ENCODE data around the gene PCDHGB4. TPM values are rescaled to one million over a fixed set of nuclear protein-coding genes. Genes with fewer than 3 reads are reported as not detected.
"Not testable (repeated sequence)": the region's sequence is repeated elsewhere in the genome, so short reads cannot be mapped to it uniquely, and the experiment has no call there.

The PCDHGB4 gene
- total RNA-seq, 1 donor from 2014 or later = 2.2 TPM

- DNase-seq (ENCODE audit: low read depth) = no peak
Observed at GRCh38 chr5:141422742-141423291, 35.3 kb downstream of the PCDHGB4 start.

GRCh38 chr5:141427783-141428426 is 40.4 kb downstream of the PCDHGB4 start:
- no peak for DNase-seq (ENCODE audit: low read depth)

- peak; percentile 54 for DNase-seq (ENCODE audit: low read depth)
Observed at GRCh38 chr5:141430332-141431113, 43.0 kb downstream of the PCDHGB4 start, which contains the start of gene PCDHGA12. TSS of gene PCDHGA12 (plus strand) at chr5:141430507. CDS start at chr5:141430760, 253 bp downstream.

- no peak for DNase-seq (ENCODE audit: low read depth)
Observed at GRCh38 chr5:141431286-141431685, 43.8 kb downstream of the PCDHGB4 start.

GRCh38 chr5:141432308-141432707 is 44.8 kb downstream of the PCDHGB4 start:
- DNase-seq (ENCODE audit: low read depth) = not testable (repeated sequence)

GRCh38 chr5:141432726-141433125 is 45.2 kb downstream of the PCDHGB4 start:
- DNase-seq (ENCODE audit: low read depth) = not testable (repeated sequence)

GRCh38 chr5:141434006-141434405 is 46.5 kb downstream of the PCDHGB4 start:
- DNase-seq (ENCODE audit: low read depth) = no peak

- no peak for DNase-seq (ENCODE audit: low read depth)
Observed at GRCh38 chr5:141437221-141437620, 49.7 kb downstream of the PCDHGB4 start.

GRCh38 chr5:141439411-141440141 is 52.1 kb downstream of the PCDHGB4 start:
- peak; percentile 26 for DNase-seq (ENCODE audit: low read depth)

Other genes with a start within 250 kb of the PCDHGB4 start
- 1.5 and 2.3 TPM in 2 replicates for gene PCDHB6, start 237.6 kb upstream of the PCDHGB4 start, total RNA-seq
- 5.1 and 6.6 TPM in 2 replicates for gene PCDHB7, start 215.1 kb upstream of the PCDHGB4 start, total RNA-seq
- gene PCDHB8, start 209.9 kb upstream of the PCDHGB4 start, total RNA-seq = 9.5 and 10.4 TPM in 2 replicates
- gene PCDHB16, start 205.3 kb upstream of the PCDHGB4 start, total RNA-seq = 13.5 and 14.7 TPM in 2 replicates
- gene PCDHB9, start 200.5 kb upstream of the PCDHGB4 start, total RNA-seq = 6.8 TPM in 2 replicates
- gene PCDHB10, start 195.3 kb upstream of the PCDHGB4 start, total RNA-seq = 6.7 and 7.4 TPM in 2 replicates
- 3.9 and 5.3 TPM in 2 replicates for gene PCDHB11, start 188.1 kb upstream of the PCDHGB4 start, total RNA-seq
- 5.4 and 7.2 TPM in 2 replicates for gene PCDHB12, start 179.0 kb upstream of the PCDHGB4 start, total RNA-seq
- 5.3 and 6.4 TPM in 2 replicates for gene PCDHB13, start 173.8 kb upstream of the PCDHGB4 start, total RNA-seq
- gene PCDHB14, start 164.4 kb upstream of the PCDHGB4 start, total RNA-seq = 6.2 and 6.9 TPM in 2 replicates
- gene PCDHB15, start 142.3 kb upstream of the PCDHGB4 start, total RNA-seq = 3.1 and 4.6 TPM in 2 replicates
- gene SLC25A2, start 83.6 kb upstream of the PCDHGB4 start, total RNA-seq = 0.43 and 0.62 TPM in 2 replicates
- gene TAF7, start 66.9 kb upstream of the PCDHGB4 start, total RNA-seq = 97.0 and 116 TPM in 2 replicates
- 5.2 and 5.9 TPM in 2 replicates for gene PCDHGA1, start 57.2 kb upstream of the PCDHGB4 start, total RNA-seq
- gene PCDHGA2, start 48.9 kb upstream of the PCDHGB4 start, total RNA-seq = 0.94 and 1.1 TPM in 2 replicates
- 0.48 and 0.57 TPM in 2 replicates for gene PCDHGA3, start 43.9 kb upstream of the PCDHGB4 start, total RNA-seq
- 8.7 and 9.8 TPM in 2 replicates for gene PCDHGB1, start 37.6 kb upstream of the PCDHGB4 start, total RNA-seq
- gene PCDHGA4, start 32.7 kb upstream of the PCDHGB4 start, total RNA-seq = 2.9 and 3.3 TPM in 2 replicates
- gene PCDHGB2, start 27.7 kb upstream of the PCDHGB4 start, total RNA-seq = 14.0 and 14.5 TPM in 2 replicates
- 1.7 and 2.2 TPM in 2 replicates for gene PCDHGA5, start 23.5 kb upstream of the PCDHGB4 start, total RNA-seq
- 1.8 TPM in 2 replicates for gene PCDHGB3, start 17.5 kb upstream of the PCDHGB4 start, total RNA-seq
- gene PCDHGA6, start 13.8 kb upstream of the PCDHGB4 start, total RNA-seq = 0.88 and 1.8 TPM in 2 replicates
- 1.1 and 2.3 TPM in 2 replicates for gene PCDHGA7, start 5.0 kb upstream of the PCDHGB4 start, total RNA-seq
- 1.6 and 2.2 TPM in 2 replicates for gene PCDHGA8, start 4.9 kb downstream of the PCDHGB4 start, total RNA-seq
- 0.47 and 1.4 TPM in 2 replicates for gene PCDHGB5, start 10.2 kb downstream of the PCDHGB4 start, total RNA-seq
- gene PCDHGA9, start 15.1 kb downstream of the PCDHGB4 start, total RNA-seq = 0.88 and 1.7 TPM in 2 replicates
- 0.78 and 0.96 TPM in 2 replicates for gene PCDHGB6, start 20.3 kb downstream of the PCDHGB4 start, total RNA-seq
- 32.1 and 35.7 TPM in 2 replicates for gene PCDHGA10, start 25.3 kb downstream of the PCDHGB4 start, total RNA-seq
- 1.4 and 3.4 TPM in 2 replicates for gene PCDHGB7, start 30.0 kb downstream of the PCDHGB4 start, total RNA-seq
- gene PCDHGA11, start 33.4 kb downstream of the PCDHGB4 start, total RNA-seq = 2.0 and 2.1 TPM in 2 replicates
- 4.3 and 4.6 TPM in 2 replicates for gene PCDHGA12, start 42.8 kb downstream of the PCDHGB4 start, total RNA-seq
- 137 and 170 TPM in 2 replicates for gene PCDHGC3, start 88.3 kb downstream of the PCDHGB4 start, total RNA-seq
- 2.0 and 3.6 TPM in 2 replicates for gene PCDHGC4, start 97.3 kb downstream of the PCDHGB4 start, total RNA-seq
- gene PCDHGC5, start 101.4 kb downstream of the PCDHGB4 start, total RNA-seq = 2.0 and 2.6 TPM in 2 replicates
- gene DIAPH1, start 231.3 kb downstream of the PCDHGB4 start, total RNA-seq = 13.2 and 25.4 TPM in 2 replicates
- 38.5 and 40.0 TPM in 2 replicates for gene HDAC3, start 249.2 kb downstream of the PCDHGB4 start, total RNA-seq
- 2.2 and 3.3 TPM in 2 replicates for gene RELL2, start 249.3 kb downstream of the PCDHGB4 start, total RNA-seq

Data from myocyte (in vitro differentiated cells).